Type B pancreatic cell (in vitro differentiated cells): ENCODE data around the gene DIPK2A. TPM values are rescaled to one million over a fixed set of nuclear protein-coding genes. Genes with fewer than 3 reads are reported as not detected.

ENCODE experiments used
- DNase-seq: peaks from one replicate; pipeline ENCODE4 v3.0.0; 2021; ENCODE audit warnings: mixed read lengths; ENCODE audit not compliant: unreplicated experiment; ENCODE audit errors: extremely low spot score
- H3K27ac Mint-ChIP-seq: 2 replicates; pipeline ENCODE4 v1.8.0; 2021; ENCODE audit warnings: mild to moderate bottlenecking, mixed read lengths
- H3K27me3 Mint-ChIP-seq: 2 replicates; pipeline ENCODE4 v1.8.0; 2021; ENCODE audit warnings: mixed read lengths
- H3K36me3 Mint-ChIP-seq: 2 replicates; pipeline ENCODE4 v1.8.0; 2021; ENCODE audit warnings: mixed read lengths
- H3K4me1 Mint-ChIP-seq: one replicate; pipeline ENCODE4 v1.8.0; 2021; ENCODE audit warnings: mixed read lengths; ENCODE audit not compliant: unreplicated experiment
- H3K4me3 Mint-ChIP-seq: 2 replicates; pipeline ENCODE4 v1.8.0; 2021; ENCODE audit warnings: mild to moderate bottlenecking, mixed read lengths
- H3K9me3 Mint-ChIP-seq: 2 replicates; pipeline ENCODE4 v1.8.0; 2021; ENCODE audit warnings: mixed read lengths
- CTCF ChIP-seq: fragments of 200-600 bp; sonication (generic); conservative IDR thresholded peaks from 2 replicates; pipeline ENCODE4 v1.5.0; 2021; ENCODE audit warnings: antibody characterized with exemption, mild to moderate bottlenecking
- total RNA-seq: library from RNA; stranded (reverse); gene quantifications from 2 replicates; pipeline ENCODE4 v1.2.1, GENCODE V29; 2021; ENCODE audit warnings: low replicate concordance

The DIPK2A gene
- total RNA-seq, 1 donor from 2014 or later: 32.1 TPM

GRCh38 chr3:143989461-143989860 is 17.8 kb downstream of the DIPK2A start:
- DNase-seq: no peak
- Mint-ChIP-seq H3K4me3 (no peak overlapping the region), H3K36me3 (peaks cover 29% of the 10 kb centered on the region), H3K27me3 (no peaks in the 10 kb centered on the region), H3K4me1 (no peaks in the 10 kb centered on the region), H3K9me3 (no peaks in the 10 kb centered on the region), H3K27ac (no peak overlapping the region)
- TF ChIP-seq CTCF: no peak

- H3K9me3 Mint-ChIP-seq: no peaks in the 10 kb centered on the region
- no peak overlapping the region for H3K27ac Mint-ChIP-seq
- H3K36me3 Mint-ChIP-seq: peaks cover 24% of the 10 kb centered on the region
- H3K4me1 Mint-ChIP-seq: no peaks in the 10 kb centered on the region
- no peaks in the 10 kb centered on the region for H3K27me3 Mint-ChIP-seq
- no peak overlapping the region for H3K4me3 Mint-ChIP-seq
- no peak for DNase-seq
- TF ChIP-seq CTCF: no peak
Measured at GRCh38 chr3:143991713-143992112, 20.1 kb downstream of the DIPK2A start.

GRCh38 chr3:143998266-143998665 is 26.6 kb downstream of the DIPK2A start:
- no peak for TF ChIP-seq CTCF
- H3K27me3 Mint-ChIP-seq: no peaks in the 10 kb centered on the region
- H3K36me3 Mint-ChIP-seq: peaks cover 10% of the 10 kb centered on the region
- no peaks in the 10 kb centered on the region for H3K9me3 Mint-ChIP-seq
- H3K27ac Mint-ChIP-seq: no peak overlapping the region
- no peak overlapping the region for H3K4me3 Mint-ChIP-seq
- H3K4me1 Mint-ChIP-seq: no peaks in the 10 kb centered on the region
- no peak for DNase-seq

GRCh38 chr3:144003051-144003450 is 31.4 kb downstream of the DIPK2A start:
- Mint-ChIP-seq H3K36me3 (no peaks in the 10 kb centered on the region), H3K9me3 (no peaks in the 10 kb centered on the region), H3K4me3 (no peak overlapping the region), H3K27ac (no peak overlapping the region), H3K4me1 (no peaks in the 10 kb centered on the region), H3K27me3 (no peaks in the 10 kb centered on the region)
- no peak for DNase-seq
- TF ChIP-seq CTCF: no peak

GRCh38 chr3:144010371-144010770 is 38.7 kb downstream of the DIPK2A start:
- no peak for TF ChIP-seq CTCF
- DNase-seq: no peak
- H3K27me3 Mint-ChIP-seq: no peaks in the 10 kb centered on the region
- no peak overlapping the region for H3K27ac Mint-ChIP-seq
- no peaks in the 10 kb centered on the region for H3K9me3 Mint-ChIP-seq
- no peaks in the 10 kb centered on the region for H3K4me1 Mint-ChIP-seq
- H3K4me3 Mint-ChIP-seq: no peak overlapping the region
- H3K36me3 Mint-ChIP-seq: no peaks in the 10 kb centered on the region

GRCh38 chr3:144011251-144011799 is 39.7 kb downstream of the DIPK2A start:
- no peaks in the 10 kb centered on the region for H3K27me3 Mint-ChIP-seq
- H3K36me3 Mint-ChIP-seq: no peaks in the 10 kb centered on the region
- H3K4me3 Mint-ChIP-seq: no peak overlapping the region
- no peaks in the 10 kb centered on the region for H3K4me1 Mint-ChIP-seq
- no peak overlapping the region for H3K27ac Mint-ChIP-seq
- no peak for TF ChIP-seq CTCF
- no peaks in the 10 kb centered on the region for H3K9me3 Mint-ChIP-seq
- DNase-seq: no peak
